ENCODE measurements around the gene CARMIL1.

CARMIL1 gene

DNA sequence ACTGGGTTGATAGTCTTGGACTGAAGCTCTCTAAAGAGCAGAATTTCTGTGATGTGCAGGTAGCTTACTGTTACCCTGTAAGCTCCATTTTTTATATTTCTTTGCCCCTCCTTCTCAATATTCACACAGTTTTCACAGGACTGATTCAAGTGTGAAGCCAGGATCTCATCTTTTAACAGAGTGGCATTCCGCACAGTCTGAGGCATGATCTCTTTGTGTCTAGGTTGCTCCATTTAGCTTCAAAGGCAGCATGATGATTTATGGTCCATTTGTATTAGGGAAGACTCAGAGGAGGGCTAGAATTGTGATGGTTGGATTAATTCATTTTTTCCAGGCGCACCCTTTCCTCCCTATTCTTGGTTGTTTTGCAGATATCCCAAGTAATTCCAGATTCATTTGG is 43.5 kb downstream of the CARMIL1 start:
- ChIA-PET CTCF (no interaction called here), POLR2A (interaction anchor here (1.1 kb wide), 2 partner anchors 43 to 44 kb away, joined by 3 read pairs; no protein-coding TSS in a partner anchor)
- no peak for DNase-seq (ENCODE audit: extremely low spot score)
- TF ChIP-seq NFRKB (IDR thresholded peaks at IDR 0.05) (no peak), SUZ12 (IDR thresholded peaks at IDR 0.05) (no peak), LEF1 (IDR thresholded peaks at IDR 0.05; ENCODE audit: borderline replicate concordance) (no peak), ARNT (IDR thresholded peaks at IDR 0.05) (no peak)
- TF ChIP-seq, protein P1, sequence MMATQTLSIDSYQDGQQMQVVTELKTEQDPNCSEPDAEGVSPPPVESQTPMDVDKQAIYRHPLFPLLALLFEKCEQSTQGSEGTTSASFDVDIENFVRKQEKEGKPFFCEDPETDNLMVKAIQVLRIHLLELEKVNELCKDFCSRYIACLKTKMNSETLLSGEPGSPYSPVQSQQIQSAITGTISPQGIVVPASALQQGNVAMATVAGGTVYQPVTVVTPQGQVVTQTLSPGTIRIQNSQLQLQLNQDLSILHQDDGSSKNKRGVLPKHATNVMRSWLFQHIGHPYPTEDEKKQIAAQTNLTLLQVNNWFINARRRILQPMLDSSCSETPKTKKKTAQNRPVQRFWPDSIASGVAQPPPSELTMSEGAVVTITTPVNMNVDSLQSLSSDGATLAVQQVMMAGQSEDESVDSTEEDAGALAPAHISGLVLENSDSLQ (IDR thresholded peaks at IDR 0.05) = 0 out of 2 replicates have a peak, but pooled peaks have one; percentile 7

DNA sequence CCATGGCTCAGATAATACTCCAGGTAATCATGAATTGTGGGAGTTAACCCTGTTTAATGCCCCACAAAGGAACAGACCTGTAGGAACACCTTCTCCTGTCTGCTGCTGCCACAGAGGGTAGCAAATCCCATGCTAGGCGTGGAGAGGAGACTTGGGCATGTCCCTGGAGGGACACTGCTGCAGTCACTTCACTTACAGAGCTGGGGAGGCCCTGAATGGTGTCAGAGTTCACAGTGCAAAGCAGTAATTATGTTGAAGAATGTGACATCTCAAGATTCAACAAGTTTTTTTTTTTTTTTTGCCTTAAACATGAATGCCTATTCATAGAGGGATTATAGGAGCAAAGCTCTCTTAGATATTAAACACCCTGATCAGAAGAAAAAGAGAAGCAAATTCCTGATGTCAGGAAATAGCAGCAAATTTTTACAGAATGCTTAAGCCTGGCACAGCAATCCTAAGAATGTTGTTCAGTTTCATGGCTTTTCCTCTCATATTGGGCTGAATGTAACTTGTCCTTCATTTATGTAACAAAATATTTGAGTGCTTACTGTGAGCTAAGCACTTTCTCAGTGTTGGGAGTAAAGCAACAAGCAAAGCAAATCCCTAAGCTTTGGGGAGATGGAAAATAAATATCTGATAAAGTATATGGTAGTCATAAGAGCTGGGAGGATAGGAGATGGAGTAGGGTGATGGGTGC is 45.0 kb downstream of the CARMIL1 start:
- CTCF ChIA-PET = no interaction called here
- TF ChIP-seq ZNF384 (IDR thresholded peaks at IDR 0.05) (no peak), SP1 (IDR thresholded peaks at IDR 0.05) (no peak), TARDBP (IDR thresholded peaks at IDR 0.05) (no peak), SUZ12 (IDR thresholded peaks at IDR 0.05) (no peak), ELF4 (IDR thresholded peaks at IDR 0.05) (no peak), FOXM1 (IDR thresholded peaks at IDR 0.05; ENCODE audit: borderline replicate concordance) (no peak), L3MBTL2 (conservative IDR thresholded peaks at IDR 0.05) (no peak), BHLHE40 (IDR thresholded peaks at IDR 0.05; ENCODE audit: borderline replicate concordance) (no peak), ARNT (IDR thresholded peaks at IDR 0.05) (no peak), NFRKB (IDR thresholded peaks at IDR 0.05) (no peak), FOXA1 (IDR thresholded peaks at IDR 0.05) (no peak), HDGF (IDR thresholded peaks at IDR 0.05; ENCODE audit: borderline replicate concordance) (no peak), LEF1 (IDR thresholded peaks at IDR 0.05; ENCODE audit: borderline replicate concordance) (no peak), FOXK2 (IDR thresholded peaks at IDR 0.05) (no peak)
- TF ChIP-seq, protein P1 (IDR thresholded peaks at IDR 0.05) = no peak
- DNase-seq (ENCODE audit: extremely low spot score) = no peak
- POLR2A ChIA-PET = no interaction called here

DNA sequence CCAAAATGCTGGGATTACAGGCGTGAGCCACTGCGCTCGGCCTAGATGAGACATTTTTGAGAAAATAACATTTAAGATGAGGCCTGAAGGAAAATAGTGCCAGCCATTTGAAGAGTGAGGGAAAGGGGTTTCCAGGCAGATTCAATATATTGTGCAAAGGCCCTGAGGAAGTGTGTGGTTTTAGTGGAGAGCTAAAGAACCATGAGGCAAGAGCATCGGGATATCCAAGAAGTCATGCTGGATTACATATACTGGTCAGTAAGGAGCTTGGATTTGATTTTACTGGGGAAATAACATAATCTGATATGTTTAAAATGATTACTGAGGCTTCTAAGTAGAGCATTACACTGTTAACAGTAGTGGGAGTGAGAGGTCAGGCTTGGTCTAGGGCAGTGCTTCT is 47.0 kb downstream of the CARMIL1 start:
- no peak for DNase-seq (ENCODE audit: extremely low spot score)
- TF ChIP-seq, protein P1 (IDR thresholded peaks at IDR 0.05) = no peak
- TF ChIP-seq FOXK2 (IDR thresholded peaks at IDR 0.05) (no peak), SP1 (IDR thresholded peaks at IDR 0.05) (no peak), SUZ12 (IDR thresholded peaks at IDR 0.05) (no peak)
- ChIA-PET POLR2A (no interaction called here), CTCF (interaction anchor here (1.3 kb wide), 1 partner anchor 60 kb away, joined by 3 read pairs; no protein-coding TSS in a partner anchor)

DNA sequence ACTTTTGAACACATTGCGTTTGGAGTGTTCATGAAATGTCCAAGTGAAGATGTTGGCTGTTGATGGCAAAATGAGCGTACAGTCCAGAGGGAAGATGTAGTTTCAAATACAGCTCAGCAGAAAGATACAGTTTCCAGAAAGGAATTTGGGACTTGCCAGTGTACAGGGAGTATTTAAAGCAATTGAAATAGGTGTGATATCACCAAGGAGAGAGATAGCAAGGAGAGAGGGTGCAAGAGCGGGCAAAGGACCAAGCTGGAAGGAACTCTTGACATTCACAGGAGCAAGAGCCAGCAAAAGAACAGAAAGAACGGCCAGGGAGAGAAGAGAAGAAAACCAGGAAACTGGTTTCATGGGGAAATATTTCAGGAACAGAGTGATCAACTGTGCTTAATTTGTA is 47.8 kb downstream of the CARMIL1 start:
- POLR2A ChIA-PET = no interaction called here
- TF ChIP-seq FOXM1 (IDR thresholded peaks at IDR 0.05; ENCODE audit: borderline replicate concordance) = no peak
- no peak for TF ChIP-seq NFRKB (IDR thresholded peaks at IDR 0.05)
- DNase-seq (ENCODE audit: extremely low spot score) = no peak
- CTCF ChIA-PET = no interaction called here

DNA sequence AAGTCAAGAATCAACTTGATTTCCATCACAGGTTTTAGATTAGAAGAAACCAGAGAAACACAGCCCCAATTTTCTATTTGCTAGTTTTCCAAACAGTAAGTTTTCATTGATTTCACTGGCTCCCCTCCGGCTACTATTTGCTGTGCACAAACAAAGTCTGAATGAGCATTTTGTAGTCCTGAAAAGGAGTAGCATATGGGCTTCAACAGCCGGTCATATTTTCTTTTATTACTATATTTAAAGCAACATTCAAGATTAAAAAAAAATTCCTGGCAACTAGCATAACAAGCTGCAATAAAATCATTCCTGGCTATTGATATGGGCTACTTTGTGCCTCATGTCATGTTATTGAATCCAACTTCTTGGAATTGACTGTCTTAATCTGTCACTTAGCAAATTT is 48.3 kb downstream of the CARMIL1 start:
- no peak for DNase-seq (ENCODE audit: extremely low spot score)
- ChIA-PET CTCF (interaction anchor here (0.6 to 1.1 kb wide), 2 partner anchors 48 to 49 kb away, joined by 3 read pairs; partner anchors contain the start of gene CARMIL1), POLR2A (no interaction called here)
- TF ChIP-seq ARNT (IDR thresholded peaks at IDR 0.05) (no peak), BHLHE40 (IDR thresholded peaks at IDR 0.05; ENCODE audit: borderline replicate concordance) (no peak), FOXA1 (IDR thresholded peaks at IDR 0.05) (no peak), ELF4 (IDR thresholded peaks at IDR 0.05) (no peak), L3MBTL2 (conservative IDR thresholded peaks at IDR 0.05) (no peak), LEF1 (IDR thresholded peaks at IDR 0.05; ENCODE audit: borderline replicate concordance) (no peak), NFRKB (IDR thresholded peaks at IDR 0.05) (no peak), SUZ12 (IDR thresholded peaks at IDR 0.05) (no peak), HDGF (IDR thresholded peaks at IDR 0.05; ENCODE audit: borderline replicate concordance) (no peak), FOXK2 (IDR thresholded peaks at IDR 0.05) (no peak), SP1 (IDR thresholded peaks at IDR 0.05) (no peak), TARDBP (IDR thresholded peaks at IDR 0.05) (no peak), FOXM1 (IDR thresholded peaks at IDR 0.05; ENCODE audit: borderline replicate concordance) (no peak), CTBP1 (IDR thresholded peaks at IDR 0.05; ENCODE audit: borderline replicate concordance) (no peak), ZNF384 (IDR thresholded peaks at IDR 0.05) (no peak)
- TF ChIP-seq, protein P1 (IDR thresholded peaks at IDR 0.05) = no peak

DNA sequence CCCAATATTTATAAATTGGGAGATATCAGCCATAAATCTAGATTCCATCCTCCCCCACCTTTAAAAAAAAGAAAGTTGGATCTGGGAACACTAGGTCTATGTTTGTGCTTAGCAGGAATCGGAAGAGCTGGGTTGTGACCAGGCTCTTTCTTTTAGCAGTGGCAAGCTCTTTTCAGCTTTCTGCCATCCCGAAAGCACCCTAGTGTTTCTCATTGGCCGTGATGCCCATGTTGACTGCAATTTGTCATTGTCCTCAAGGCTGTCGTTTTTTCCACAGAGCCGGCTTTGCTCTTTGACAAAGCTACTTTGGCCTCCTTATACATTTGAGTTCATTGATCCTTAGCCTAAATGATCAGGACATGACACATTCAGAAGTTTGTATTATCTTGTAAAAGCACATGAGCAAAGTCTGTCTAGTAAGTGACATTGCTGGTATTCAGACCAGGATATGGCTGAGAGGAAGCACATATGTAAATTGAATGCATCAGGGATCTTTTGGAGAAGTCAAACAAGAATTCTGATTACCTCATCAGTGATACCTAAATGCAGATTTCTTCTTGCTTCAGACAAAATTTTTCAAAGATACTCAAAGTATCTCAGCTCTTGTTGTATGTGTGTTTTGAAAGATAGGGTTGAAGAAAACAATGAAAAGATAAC is 50.1 kb downstream of the CARMIL1 start:
- no peak for TF ChIP-seq FOXK2 (IDR thresholded peaks at IDR 0.05)
- TF ChIP-seq ARNT (IDR thresholded peaks at IDR 0.05) = no peak
- TF ChIP-seq CTBP1 (IDR thresholded peaks at IDR 0.05; ENCODE audit: borderline replicate concordance) = no peak
- TF ChIP-seq BHLHE40 (IDR thresholded peaks at IDR 0.05; ENCODE audit: borderline replicate concordance) = no peak
- TF ChIP-seq FOXA1 (IDR thresholded peaks at IDR 0.05) = no peak
- TF ChIP-seq SP1 (IDR thresholded peaks at IDR 0.05) = no peak
- no peak for TF ChIP-seq NFRKB (IDR thresholded peaks at IDR 0.05)
- TF ChIP-seq L3MBTL2 (conservative IDR thresholded peaks at IDR 0.05) = no peak
- no peak for TF ChIP-seq HDGF (IDR thresholded peaks at IDR 0.05; ENCODE audit: borderline replicate concordance)
- TF ChIP-seq FOXM1 (IDR thresholded peaks at IDR 0.05; ENCODE audit: borderline replicate concordance) = no peak
- TF ChIP-seq SUZ12 (IDR thresholded peaks at IDR 0.05) = no peak
- no peak for TF ChIP-seq ELF4 (IDR thresholded peaks at IDR 0.05)
- TF ChIP-seq ZNF384 (IDR thresholded peaks at IDR 0.05) = no peak
- no peak for TF ChIP-seq LEF1 (IDR thresholded peaks at IDR 0.05; ENCODE audit: borderline replicate concordance)
- TF ChIP-seq TARDBP (IDR thresholded peaks at IDR 0.05) = no peak
- TF ChIP-seq, protein P1 (IDR thresholded peaks at IDR 0.05) = no peak
- CTCF ChIA-PET = no interaction called here
- POLR2A ChIA-PET = no interaction called here
- no peak for DNase-seq (ENCODE audit: extremely low spot score)

Data from HEK293T (cell line).